NCI-H2171 (cell line): Measurements from ENCODE around the gene STAT5B.
A peak's percentile ranks its signal among the peaks of the same experiment; 100 is the strongest.
"Not testable (repeated sequence)": the region's sequence is repeated elsewhere in the genome, so short reads cannot be mapped to it uniquely, and the experiment has no call there.

Experiments
- DNase-seq: peaks from one replicate; lab custom pipeline; 2025; lab: John Stamatoyannopoulos, UW

Gene STAT5B

DNA sequence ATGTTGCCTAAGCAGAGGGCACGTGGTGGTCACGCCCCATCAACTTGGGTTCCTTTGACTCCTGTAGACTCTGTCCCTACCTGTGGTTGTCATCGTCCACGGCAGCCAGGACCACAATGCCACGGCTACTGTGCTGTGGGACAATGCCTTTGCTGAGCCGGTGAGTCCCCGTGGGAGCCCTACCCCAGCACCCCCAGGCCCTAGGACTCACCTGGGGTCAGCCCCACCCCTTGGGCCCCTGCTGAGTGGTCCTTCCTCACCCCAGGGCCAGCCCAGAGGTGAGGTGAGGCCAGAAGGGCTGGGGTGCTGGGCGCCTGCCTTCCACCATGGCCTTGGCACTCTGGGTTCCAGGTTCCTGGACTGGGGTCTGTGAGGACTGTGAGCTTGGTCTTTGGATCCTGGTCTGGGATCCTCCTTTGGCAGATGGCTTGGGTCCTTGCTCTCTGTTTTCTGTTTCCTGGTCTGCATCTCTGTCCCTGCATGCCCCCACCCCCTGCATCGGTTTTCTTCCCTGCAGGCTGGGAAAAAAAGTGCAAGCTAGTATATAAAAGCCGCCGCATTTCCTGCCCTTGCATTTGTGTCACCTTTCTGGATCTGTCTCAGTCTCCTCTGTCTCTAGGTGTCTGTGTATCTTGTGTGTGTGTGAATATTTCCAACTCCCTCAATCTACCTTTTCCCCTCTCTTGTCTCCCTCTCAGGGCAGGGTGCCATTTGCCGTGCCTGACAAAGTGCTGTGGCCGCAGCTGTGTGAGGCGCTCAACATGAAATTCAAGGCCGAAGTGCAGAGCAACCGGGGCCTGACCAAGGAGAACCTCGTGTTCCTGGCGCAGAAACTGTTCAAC lies 29.6 kb upstream of the STAT5B start:
- no peak for DNase-seq

DNA sequence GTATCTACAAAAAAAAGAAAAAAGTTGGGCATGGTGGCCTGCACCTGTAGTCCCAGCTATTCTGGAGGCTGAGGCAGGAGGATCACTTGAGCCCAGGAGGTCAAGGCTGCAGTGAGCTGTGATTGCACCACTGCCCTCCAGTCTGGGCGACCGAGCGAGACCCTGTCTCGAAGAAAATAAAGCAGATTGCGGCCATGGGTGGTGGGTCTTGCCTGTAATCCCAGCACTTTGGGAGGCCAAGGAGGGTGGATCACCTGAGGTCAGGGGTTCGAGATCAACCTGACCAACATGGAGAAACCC lies 28.8 kb upstream of the STAT5B start:
- not testable (repeated sequence) for DNase-seq

DNA sequence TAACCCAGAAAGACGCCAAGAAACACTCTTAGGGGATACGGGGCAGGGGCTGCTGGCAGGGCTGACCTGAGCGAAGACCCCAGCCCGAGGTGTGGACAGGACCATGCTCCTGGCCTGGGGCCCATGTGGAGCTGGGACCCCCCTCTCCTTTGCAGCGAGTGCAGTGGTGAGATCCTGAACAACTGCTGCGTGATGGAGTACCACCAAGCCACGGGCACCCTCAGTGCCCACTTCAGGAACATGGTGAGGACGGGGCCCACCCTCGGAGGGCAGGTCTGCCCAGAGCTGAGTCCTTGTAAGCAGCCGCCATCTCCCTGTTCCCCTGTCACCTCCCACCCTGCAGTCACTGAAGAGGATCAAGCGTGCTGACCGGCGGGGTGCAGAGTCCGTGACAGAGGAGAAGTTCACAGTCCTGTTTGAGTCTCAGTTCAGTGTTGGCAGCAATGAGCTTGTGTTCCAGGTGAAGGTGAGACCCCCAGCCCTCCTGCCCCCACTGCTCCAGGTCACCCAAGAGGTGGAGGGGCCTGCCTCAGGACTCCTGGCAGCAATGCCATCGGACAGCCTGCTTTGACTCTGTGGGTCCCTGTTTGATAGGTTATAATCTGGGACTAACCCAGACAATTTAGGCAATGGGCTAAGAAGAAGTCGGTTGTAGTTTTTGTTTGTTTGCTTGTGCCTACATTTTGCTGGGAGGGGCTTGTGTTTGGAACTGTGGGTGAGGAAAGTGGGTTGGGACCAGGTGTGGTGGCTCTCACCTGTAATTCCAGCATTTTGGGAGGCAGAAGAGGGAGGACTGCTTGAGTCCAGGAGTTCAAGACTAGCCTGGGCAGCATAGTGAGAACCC lies 28.2 kb upstream of the STAT5B start:
- no peak for DNase-seq

DNA sequence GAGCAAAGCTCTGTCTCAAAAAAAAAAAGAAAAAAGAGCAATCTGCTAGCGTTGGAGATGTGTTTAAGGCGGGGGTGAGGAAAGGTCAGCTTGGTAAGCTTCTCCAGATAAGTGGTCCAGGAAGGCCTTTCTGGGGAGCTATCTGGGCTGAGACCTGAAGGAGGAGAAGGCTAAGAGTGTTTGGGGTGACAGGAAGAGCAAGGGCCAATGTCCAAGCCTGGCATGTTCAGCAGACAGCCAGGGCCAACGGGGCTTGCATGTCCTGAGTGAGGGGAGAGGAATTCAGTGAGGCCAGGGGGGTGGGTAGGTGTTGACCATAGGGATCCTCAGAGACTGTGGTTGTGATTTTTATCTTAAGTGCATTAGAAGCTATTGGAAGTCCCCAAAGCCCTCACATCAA lies 27.5 kb upstream of the STAT5B start:
- DNase-seq, result no peak

DNA sequence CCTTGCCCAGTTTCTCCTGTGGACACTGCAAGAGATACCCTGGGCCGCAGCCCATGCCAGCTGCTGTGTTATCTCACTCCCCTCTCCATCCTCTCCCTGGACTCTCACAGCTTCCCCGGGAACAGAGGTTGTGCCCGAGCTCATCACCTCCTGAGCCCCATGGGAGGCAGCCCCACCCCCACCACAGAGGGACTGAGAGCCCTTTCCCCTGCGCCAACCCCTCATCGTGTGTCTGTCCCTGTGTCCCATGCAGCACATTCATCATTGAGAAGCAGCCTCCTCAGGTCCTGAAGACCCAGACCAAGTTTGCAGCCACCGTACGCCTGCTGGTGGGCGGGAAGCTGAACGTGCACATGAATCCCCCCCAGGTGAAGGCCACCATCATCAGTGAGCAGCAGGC lies 24.8 kb upstream of the STAT5B start:
- no peak for DNase-seq

DNA sequence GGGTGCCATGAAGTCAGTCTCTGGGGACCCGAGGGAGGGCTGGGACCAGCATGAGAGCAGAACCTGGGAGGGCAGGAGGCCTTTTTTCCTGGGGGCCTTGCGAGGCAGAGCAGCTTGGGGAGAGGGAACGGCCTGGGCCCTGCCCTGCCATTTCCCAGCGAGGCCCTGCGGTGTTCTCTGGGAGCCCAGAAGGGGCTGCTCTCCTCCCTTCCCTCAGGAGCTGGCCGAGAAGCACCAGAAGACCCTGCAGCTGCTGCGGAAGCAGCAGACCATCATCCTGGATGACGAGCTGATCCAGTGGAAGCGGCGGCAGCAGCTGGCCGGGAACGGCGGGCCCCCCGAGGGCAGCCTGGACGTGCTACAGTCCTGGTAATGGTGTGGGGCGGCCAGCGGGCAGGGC lies 23.7 kb upstream of the STAT5B start:
- not testable (repeated sequence) for DNase-seq

DNA sequence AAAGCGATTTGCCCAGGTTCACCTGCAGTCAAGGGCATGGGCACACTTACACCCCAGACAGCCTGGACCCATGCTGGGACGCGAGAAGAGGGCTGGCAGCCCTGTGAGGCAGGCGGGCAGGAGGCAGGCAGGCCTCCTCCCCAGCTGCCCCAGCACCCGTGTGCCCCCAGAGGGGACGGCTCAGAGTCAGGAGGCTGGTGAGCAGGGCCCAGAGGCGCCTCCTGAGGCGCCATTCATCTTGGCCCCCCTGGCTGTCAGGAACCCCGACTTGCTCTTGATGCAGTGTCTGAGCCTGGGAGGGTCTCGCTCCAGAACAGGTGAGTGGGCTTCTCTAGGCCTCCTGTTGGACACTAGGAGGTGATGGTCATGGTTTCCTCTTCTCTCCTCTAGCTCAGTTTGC lies 23.2 kb upstream of the STAT5B start:
- not testable (repeated sequence) for DNase-seq

DNA sequence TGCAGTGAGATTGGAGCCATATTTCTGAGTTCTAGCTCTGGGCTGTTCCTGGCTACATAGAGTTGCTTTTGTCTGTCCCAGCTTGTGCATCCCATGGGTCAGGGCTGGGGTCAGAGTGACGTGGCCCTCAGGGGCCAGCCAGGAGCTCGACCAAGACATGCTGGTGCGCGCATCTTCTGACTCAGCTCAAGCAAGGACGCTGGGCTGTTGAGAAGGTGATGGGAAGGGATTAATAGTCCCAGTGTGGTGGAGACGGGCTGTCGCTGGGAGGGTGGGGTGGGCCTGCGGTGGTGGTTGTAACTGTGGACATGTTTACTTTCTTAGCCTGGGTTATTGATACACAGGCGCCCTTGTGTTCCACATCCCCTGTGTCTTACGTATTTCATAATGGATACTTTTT lies 21.6 kb upstream of the STAT5B start:
- not testable (repeated sequence) for DNase-seq

DNA sequence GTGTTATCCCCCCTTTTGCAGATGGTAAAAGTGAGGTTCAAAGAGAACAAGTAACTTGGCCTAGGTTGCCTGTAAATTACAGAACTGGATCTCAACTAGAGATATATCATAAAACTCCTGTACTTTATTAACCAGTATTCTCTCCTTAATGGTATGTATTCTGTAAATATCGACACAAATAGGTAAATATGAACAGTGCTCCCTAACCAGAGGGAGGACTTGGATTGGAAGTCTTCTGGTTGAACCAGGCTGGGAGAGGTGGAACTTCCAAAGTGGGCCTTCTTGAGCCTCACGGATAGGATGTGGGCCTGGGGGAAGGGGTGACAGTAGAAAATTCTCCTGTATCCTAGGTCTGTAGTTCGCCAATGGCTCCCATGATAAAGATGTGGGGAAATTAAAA lies 19.8 kb upstream of the STAT5B start:
- DNase-seq, result no peak

DNA sequence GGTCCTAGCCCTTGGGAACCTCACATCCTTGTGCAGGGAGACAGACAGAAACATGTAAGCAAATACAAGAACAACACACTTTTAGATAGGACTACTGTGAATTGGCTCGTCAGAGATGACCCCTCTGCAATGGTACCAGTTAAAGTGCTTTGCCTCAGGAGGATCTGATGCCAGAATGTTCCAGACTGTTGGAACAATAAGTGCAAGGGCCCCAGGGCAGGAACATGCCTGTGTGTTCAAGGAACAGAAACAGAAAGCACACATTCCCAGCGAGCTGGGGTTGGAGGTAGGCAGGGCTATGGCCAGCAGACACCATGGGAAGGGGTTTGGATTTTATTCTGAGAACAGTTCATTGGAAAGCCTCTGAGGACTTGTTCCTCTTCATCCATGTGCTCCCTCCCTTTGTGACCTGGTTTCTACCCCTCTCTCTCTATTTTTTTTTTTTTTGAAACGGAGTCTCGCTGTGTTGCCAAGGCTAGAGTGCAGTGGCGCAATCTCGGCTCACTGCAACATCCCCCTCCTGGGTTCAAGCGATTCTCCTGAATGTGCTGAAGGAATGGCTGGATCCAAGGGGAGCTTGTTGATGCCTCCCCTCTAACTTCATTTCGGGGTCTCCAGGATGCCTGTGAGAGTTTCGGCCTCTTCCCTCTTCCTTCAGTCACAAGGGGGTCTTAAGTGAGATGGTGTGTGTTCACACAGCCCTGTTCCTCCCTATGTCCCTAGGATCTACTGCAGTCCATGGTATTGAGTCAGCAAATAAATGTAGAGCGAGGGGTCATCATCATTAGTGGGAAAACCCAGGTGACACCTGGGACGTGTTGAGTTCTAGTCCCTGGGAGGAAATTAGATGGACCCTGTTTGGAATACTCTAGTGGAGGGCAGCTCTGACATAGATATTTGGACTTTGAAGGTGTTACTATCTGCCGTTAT lies 18.5 kb upstream of the STAT5B start:
- DNase-seq, result no peak

DNA sequence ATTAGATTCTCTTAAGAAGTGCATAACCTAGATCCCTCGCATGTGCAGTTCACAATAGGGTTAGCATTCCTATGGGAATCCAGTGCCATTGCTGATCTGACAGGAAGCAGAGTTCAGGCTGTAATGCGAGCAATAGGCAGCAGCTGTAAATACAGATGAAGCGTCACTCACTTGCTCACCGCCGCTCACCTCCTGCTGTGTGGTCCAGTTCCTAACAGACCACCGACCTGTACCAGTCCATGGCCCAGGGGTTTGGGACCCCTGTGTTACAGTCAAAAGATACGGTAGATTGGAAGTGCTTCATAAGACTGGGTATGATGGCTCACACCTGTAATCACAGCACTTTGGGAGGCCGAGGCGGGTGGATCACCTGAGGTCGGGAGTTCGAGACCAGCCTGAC lies 14.9 kb upstream of the STAT5B start:
- no peak for DNase-seq

DNA sequence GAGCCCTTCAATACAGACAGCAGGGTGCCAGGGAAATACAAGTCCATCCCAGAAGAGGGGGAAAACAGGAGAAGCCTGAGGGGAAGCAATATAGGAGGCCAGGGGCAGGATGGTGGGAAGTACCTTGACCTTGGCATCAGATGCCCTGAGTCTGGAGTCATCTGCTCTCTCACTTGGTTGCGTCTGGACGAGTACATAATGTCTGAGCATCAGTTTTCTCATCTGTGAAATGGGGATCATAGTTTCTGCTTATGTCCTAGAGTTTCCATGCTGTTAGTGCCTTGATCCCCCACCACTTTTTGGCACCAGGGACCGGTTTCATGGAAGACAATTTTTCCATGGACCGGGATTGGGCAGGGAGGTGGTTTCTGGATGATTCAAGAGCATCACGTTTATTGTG lies 14.4 kb upstream of the STAT5B start:
- DNase-seq, result no peak

DNA sequence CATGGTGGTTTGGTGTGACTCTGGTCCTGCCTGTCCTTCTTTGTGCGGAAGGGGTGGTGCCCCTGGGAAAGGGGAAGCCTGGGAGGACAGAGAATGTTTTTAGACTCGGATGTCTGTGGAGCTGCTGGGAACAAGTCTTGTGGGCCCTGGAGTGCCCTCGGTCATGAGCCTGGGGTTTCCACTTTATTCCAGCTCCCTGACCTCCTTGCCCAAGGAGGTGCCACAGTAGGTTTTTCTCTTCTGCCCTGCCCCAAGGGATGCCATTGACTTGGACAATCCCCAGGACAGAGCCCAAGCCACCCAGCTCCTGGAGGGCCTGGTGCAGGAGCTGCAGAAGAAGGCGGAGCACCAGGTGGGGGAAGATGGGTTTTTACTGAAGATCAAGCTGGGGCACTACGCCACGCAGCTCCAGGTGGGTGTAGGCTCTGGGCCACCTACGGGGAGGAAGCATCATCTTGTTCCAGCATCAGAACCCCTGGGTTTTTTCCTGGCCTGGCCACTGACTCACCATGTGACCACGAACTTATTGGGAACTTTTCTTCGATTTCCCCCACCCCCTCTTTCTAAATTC lies 13.5 kb upstream of the STAT5B start:
- no peak for DNase-seq

DNA sequence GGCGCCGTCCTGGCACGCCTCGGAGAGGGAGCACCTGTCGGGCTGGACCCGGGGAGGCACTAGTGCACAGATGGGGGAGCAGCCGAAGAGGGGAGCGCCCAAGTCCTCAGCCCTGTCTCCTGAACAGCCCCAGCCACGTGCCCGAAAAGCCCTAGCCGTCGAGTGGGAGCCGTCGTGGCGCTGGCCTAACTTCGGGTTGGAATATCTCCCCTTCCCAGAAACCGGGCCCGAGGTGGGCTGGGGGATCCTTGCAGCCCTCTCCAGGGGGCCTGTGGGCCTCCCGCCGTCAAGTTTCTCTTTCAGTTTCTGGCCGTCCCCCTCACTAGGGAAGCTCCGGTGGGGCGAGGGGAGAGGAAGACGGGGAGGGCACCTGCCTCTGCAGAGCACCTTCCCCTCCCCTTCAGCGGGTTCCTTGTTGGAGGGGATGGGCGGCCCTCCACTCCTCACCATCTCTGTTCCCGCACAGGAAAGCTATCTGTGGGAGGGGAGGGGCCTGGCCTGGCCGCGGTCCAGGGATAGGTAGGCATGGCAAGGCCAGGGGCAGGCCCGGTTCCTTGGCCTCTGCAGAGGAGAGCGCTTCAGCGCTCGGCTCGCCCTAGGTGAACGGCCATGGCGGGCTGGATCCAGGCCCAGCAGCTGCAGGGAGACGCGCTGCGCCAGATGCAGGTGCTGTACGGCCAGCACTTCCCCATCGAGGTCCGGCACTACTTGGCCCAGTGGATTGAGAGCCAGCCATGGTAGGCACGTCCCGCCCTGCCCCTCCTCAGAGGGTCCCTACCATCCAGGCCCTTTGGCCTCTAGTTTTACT lies 12.8 kb upstream of the STAT5B start:
- no peak for DNase-seq

DNA sequence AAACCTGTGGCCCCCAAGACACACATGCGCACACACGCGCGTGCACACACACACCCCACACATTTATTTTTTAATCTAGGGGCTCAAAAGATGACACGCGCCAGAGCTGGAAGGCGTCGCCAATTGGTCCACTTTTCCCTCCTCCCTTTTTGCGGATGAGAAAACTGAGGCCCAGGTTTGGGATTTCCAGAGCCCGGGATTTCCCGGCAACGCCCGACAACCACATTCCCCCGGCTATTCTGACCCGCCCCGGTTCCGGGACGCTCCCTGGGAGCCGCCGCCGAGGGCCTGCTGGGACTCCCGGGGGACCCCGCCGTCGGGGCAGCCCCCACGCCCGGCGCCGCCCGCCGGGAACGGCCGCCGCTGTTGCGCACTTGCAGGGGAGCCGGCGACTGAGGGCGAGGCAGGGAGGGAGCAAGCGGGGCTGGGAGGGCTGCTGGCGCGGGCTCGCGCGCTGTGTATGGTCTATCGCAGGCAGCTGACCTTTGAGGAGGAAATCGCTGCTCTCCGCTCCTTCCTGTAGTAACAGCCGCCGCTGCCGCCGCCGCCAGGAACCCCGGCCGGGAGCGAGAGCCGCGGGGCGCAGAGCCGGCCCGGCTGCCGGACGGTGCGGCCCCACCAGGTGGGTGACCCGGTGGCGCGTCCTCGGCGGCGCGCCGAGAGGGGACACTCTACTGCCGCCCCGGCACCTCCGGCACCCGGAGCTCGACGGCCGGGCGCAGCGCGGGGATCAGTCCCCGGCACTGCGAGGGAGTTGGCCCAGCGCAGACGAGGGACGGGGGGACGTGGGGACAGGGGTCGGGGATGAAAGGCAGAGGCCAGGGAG lies 12.0 kb upstream of the STAT5B start, which contains the start of gene STAT5A:
Gene STAT5A (plus strand): TSS at position 522 of the 826 bp plus-strand sequence. CDS start 914 bp downstream, outside the sequence.
- no peak for DNase-seq

DNA sequence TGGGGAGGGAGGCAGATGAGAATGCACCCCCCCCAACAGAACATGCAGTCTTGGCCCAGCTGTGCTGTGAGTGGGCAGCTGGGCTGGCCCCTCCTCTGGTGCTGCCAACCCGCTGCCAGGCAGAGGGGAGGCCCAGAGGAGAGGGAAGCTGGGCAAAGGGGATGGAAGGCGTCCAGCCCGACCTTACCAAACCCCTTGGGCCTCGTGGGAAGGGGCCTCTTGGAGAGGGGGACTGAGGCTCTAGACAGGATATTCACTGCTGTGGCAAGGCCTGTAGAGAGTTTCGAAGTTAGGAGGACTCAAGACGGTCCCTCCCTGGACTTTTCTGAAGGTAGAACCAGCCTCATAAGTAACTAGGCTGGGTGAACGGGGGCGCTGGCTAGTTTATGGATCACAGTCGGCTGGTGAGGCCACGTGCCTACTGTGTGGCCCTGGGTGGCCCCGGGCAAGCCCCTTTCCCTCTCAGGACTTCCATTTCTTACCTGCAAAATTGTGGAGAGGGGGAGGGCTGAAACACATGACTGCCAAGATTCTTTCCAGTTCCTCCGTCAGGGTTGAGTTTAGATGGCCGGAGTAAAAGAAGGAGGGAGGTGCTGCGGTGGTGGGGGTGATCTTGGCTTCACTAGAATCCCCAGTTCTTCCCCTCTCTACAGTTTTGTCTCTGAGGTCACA lies 11.2 kb upstream of the STAT5B start:
- DNase-seq, result no peak

DNA sequence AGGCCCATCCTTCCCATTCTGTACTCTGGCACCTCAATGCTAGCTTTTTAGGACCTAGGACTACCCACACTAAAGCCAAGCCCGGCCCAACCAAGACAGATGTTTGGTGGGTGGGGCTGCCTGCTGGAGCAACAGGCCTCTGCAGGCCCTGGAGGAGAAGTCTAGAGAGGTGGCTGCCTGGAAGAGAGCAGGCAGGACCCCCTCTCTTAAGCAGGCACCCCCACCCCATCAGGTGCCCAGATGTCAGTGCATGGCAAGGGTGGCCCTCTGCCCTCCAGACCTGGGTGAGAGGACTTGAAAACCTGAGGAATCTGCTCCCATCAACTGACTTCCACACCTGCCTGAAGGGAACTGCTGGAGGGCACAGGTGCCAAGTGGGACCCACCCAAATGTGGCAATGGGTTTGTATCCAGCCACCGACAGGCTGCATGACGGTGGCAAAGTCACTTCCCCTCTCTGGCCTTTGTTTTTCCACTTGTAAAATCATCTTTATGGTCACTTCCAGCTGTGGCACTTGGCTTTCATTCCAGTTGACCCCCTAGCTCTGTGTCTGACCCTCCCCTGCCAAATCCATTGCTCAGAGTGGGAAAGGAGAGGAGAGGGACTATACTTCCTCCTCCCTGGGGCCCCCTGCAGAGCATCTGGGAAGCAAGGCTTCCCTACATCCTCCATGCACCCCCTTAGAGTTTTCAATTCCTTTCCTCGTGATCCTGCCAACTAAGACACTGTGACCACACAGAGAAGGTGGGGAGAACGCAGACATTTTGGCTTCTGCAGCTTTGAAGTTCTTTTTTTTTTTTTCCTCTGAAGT lies 10.4 kb upstream of the STAT5B start:
- DNase-seq, result peak; percentile 51

DNA sequence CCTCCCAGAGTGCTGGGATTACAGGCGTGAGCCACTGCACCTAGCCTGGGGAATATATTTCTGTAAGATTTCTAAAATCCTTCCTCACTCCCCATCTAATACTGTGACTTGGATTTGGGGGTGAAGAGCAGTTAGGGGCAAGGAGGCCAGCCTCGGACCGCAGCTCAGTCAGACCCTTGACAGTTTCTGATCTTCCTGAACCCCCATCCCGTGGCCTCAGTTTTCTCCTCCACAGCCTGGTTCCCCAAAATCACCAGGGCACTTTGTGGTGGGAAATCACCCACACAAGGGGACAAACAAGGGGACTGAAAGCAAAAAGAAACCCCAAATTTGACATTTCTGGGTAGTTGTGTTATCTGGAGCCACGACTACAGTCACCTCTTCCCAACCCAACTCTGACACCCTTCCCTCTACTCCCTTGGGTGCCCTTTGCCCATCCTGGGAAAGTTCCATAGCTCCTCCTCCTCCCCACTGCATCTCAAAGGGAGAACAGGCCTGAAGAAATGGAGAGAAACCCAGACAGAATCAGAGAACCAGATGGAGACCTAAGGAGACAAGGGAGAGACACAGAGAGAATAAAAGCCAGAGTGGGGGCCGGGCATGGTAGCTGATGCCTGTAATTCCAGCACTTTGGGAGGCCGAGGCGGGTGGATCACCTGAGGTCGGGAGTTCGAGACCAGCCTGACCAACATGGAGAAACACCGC lies 9.3 kb upstream of the STAT5B start:
- DNase-seq, result no peak
